Sigmoid colon (tissue), 7 donors: ENCODE results near the gene CBL. TPM values are rescaled to one million over a fixed set of nuclear protein-coding genes. Genes with fewer than 3 reads are reported as not detected.
A peak's percentile ranks its signal among the peaks of the same experiment; 100 is the strongest.

Experiments
- DNase-seq: peaks from one replicate; pipeline ENCODE4 v3.0.0-alpha.2; 2019
- H3K27ac ChIP-seq, 4 donors: fragments of 200-600 bp; sonication (generic); one replicate each; pipeline ENCODE4 v1.5.1; 2016 to 2019; ENCODE audit warnings: mild to moderate bottlenecking in 1 of 4
- H3K27me3 ChIP-seq, 3 donors: fragments of 200-600 bp; sonication (generic); one replicate each; pipeline ENCODE4 v1.5.1; 2019; ENCODE audit warnings: mild to moderate bottlenecking in 1 of 3
- H3K36me3 ChIP-seq, 4 donors: fragments of 200-600 bp; sonication (generic); one replicate each; pipeline ENCODE4 v1.5.1; 2016 to 2019
- H3K4me1 ChIP-seq, 4 donors: fragments of 200-600 bp; sonication (generic); one replicate each; pipeline ENCODE4 v1.5.1; 2017 to 2019
- H3K4me3 ChIP-seq, 4 donors: fragments of 200-600 bp; sonication (generic); one replicate each; pipeline ENCODE4 v1.5.1; 2017 to 2019; ENCODE audit warnings: mild to moderate bottlenecking in 2 of 4, moderate library complexity in 1 of 4
- H3K9me3 ChIP-seq, 4 donors: fragments of 200-600 bp in 3 of 4; sonication (generic) in 3 of 4; one replicate each; pipeline versions ENCODE4 v1.5.1 to v1.6.1; 2013 to 2019
- CTCF ChIP-seq, 4 experiments: fragments of 450-650 bp in 3 of 4; fragments of 200-600 bp in 1 of 4; IDR thresholded peaks; one replicate each; pipeline ENCODE4 v1.5.1; 2016 to 2019; ENCODE audit warnings: antibody characterized with exemption in 4 of 4, mild to moderate bottlenecking in 3 of 4, moderate library complexity in 2 of 4
- EP300 ChIP-seq, 4 donors: sonication (generic); formaldehyde crosslinking; IDR thresholded peaks; one replicate each; pipeline ENCODE4 v1.6.1; 2017; ENCODE audit warnings: antibody characterized with exemption in 4 of 4
- POLR2A ChIP-seq, 2 donors: fragments of 450-650 bp; IDR thresholded peaks; one replicate each; pipeline ENCODE4 v1.6.1; 2016; ENCODE audit warnings: antibody characterized with exemption in 2 of 2, mild to moderate bottlenecking in 2 of 2, moderate library complexity in 2 of 2
- POLR2AphosphoS5 ChIP-seq, 4 donors: sonication (generic); formaldehyde crosslinking; IDR thresholded peaks; one replicate each; pipeline ENCODE4 v1.6.1; 2017; ENCODE audit warnings: antibody characterized with exemption in 4 of 4
- WGBS, 2 donors: extraction: QIAGEN DNeasy Blood & Tissue Kit; methylation state at CpG; one replicate each; pipeline ENCODE4 v1.1.7; 2013; 5-methylcytosine and 5-hydroxymethylcytosine counted together
- intact Hi-C: fragments of 100-400 bp; cut with DNase I; formaldehyde crosslinking; loops from one replicate; pipeline ENCODE4 v1.15.1; 2023
- polyA plus RNA-seq, 3 donors: library from polyadenylated mRNA; stranded (reverse); fragments of 200-250 nt; gene quantifications; one replicate each; pipeline ENCODE4 v1.2.3, GENCODE V29; 2013
- total RNA-seq, 4 donors: library from RNA; depleted of rRNA; stranded (reverse); fragments of >200 nt; gene quantifications; one replicate each; pipeline ENCODE4 v1.1.0, GENCODE V29; 2016
- donor health status: healthy with polysubstance abuse.
- donor health status: Bipolar disorder and iron deficiency.
- donor health status: healthy.

Gene CBL
- total and polyA plus RNA-seq, 7 donors = 1.8 to 17.7 (median 11.8) TPM

- H3K27me3 ChIP-seq = peaks cover 0 to 17% (median 8%) of the 10 kb centered on the region in 3 donors
- no peaks in the 10 kb centered on the region for H3K9me3 ChIP-seq
- DNase-seq = no peak
- 91 to 92% methylated on average over 30 of the region's 30 CpGs for WGBS, 2 donors
- peaks cover 0 to 62% (median 55%) of the 10 kb centered on the region in 4 donors for H3K4me1 ChIP-seq
- H3K27ac ChIP-seq = no peak overlapping the region
- H3K36me3 ChIP-seq = peaks cover 0 to 9% (median 0%) of the 10 kb centered on the region in 4 donors
- TF ChIP-seq EP300 (IDR thresholded peaks at IDR 0.05) = no peak
- TF ChIP-seq POLR2A (IDR thresholded peaks at IDR 0.05) = no peak
- TF ChIP-seq POLR2AphosphoS5 (IDR thresholded peaks at IDR 0.05) = no peak
- TF ChIP-seq CTCF (IDR thresholded peaks at IDR 0.05) = no peak
- intact Hi-C loops = loop anchor here (1.0 kb wide), 1 partner anchor 14 kb away; no protein-coding TSS in a partner anchor
- peak overlapping the region in 1 of 4 donors; percentile 84 for H3K4me3 ChIP-seq
These were observed 129.8 kb downstream of the CBL start for GRCh38 chr11:119335655-119336543.

GRCh38 chr11:119336744-119337469 lies 130.8 kb downstream of the CBL start:
- Histone ChIP-seq H3K27ac (peak overlapping the region in 2 of 4 donors; percentile 80 to 88), H3K9me3 (no peaks in the 10 kb centered on the region), H3K4me3 (no peak overlapping the region), H3K27me3 (peaks cover 0 to 19% (median 12%) of the 10 kb centered on the region in 3 donors), H3K36me3 (peaks cover 0 to 9% (median 0%) of the 10 kb centered on the region in 4 donors), H3K4me1 (peaks cover 0 to 70% (median 62%) of the 10 kb centered on the region in 4 donors)
- intact Hi-C loops = loop anchor here (1.0 kb wide), 1 partner anchor 15 kb away; no protein-coding TSS in a partner anchor
- no peak for DNase-seq
- no peak for TF ChIP-seq POLR2A (IDR thresholded peaks at IDR 0.05)
- no peak for TF ChIP-seq CTCF (IDR thresholded peaks at IDR 0.05)
- no peak for TF ChIP-seq EP300 (IDR thresholded peaks at IDR 0.05)
- no peak for TF ChIP-seq POLR2AphosphoS5 (IDR thresholded peaks at IDR 0.05)
- 89% methylated on average over 9 of the region's 9 CpGs for WGBS, 2 donors

- no peak for TF ChIP-seq POLR2A (IDR thresholded peaks at IDR 0.05)
- no peak for TF ChIP-seq EP300 (IDR thresholded peaks at IDR 0.05)
- TF ChIP-seq CTCF (IDR thresholded peaks at IDR 0.05) = no peak
- TF ChIP-seq POLR2AphosphoS5 (IDR thresholded peaks at IDR 0.05) = no peak
- Histone ChIP-seq H3K9me3 (no peaks in the 10 kb centered on the region), H3K36me3 (peaks cover 0 to 9% (median 0%) of the 10 kb centered on the region in 4 donors), H3K4me3 (no peak overlapping the region), H3K27ac (peak overlapping the region; percentile 80 to 92 (median 84)), H3K27me3 (peaks cover 0 to 19% (median 12%) of the 10 kb centered on the region in 3 donors), H3K4me1 (peaks cover 0 to 70% (median 62%) of the 10 kb centered on the region in 4 donors)
- 71 to 77% methylated on average over 9 of the region's 9 CpGs for WGBS, 2 donors
- intact Hi-C loops = loop anchor here (1.0 kb wide), 1 partner anchor 131 kb away; the partner anchor contains the start of gene CBL
- peak; percentile 75 for DNase-seq
These were observed 131.6 kb downstream of the CBL start for GRCh38 chr11:119337581-119338317.

- no peaks in the 10 kb centered on the region for H3K9me3 ChIP-seq
- 22 to 23% methylated on average over 17 of the region's 17 CpGs for WGBS, 2 donors
- intact Hi-C loops = loop anchor here (1.0 kb wide), 1 partner anchor 132 kb away; the partner anchor contains the start of gene CBL
- H3K36me3 ChIP-seq = peaks cover 0 to 9% (median 0%) of the 10 kb centered on the region in 4 donors
- H3K4me1 ChIP-seq = peaks cover 0 to 70% (median 62%) of the 10 kb centered on the region in 4 donors
- DNase-seq = peak; percentile 88
- TF ChIP-seq POLR2AphosphoS5 (IDR thresholded peaks at IDR 0.05) (no peak), POLR2A (IDR thresholded peaks at IDR 0.05) (no peak), CTCF (IDR thresholded peaks at IDR 0.05) (peak; percentile 74 to 83 (median 78)), EP300 (IDR thresholded peaks at IDR 0.05) (no peak)
- H3K4me3 ChIP-seq = peak overlapping the region in 2 of 4 donors; percentile 63 to 73
- peak overlapping the region; percentile 80 to 92 (median 84) for H3K27ac ChIP-seq
- H3K27me3 ChIP-seq = peaks cover 0 to 19% (median 12%) of the 10 kb centered on the region in 3 donors
These were observed 132.3 kb downstream of the CBL start for GRCh38 chr11:119338318-119338890.
